GM19025 (cell line): Measurements from ENCODE around the gene PLPPR1.

Experiments used
- ATAC-seq: cut with Tn5 transposase; IDR thresholded peaks from one replicate; pipeline ENCODE4 v1.9.1; 2021; ENCODE audit warnings: mild to moderate bottlenecking, low read depth, moderate library complexity; ENCODE audit not compliant: unreplicated experiment

PLPPR1 gene

DNA sequence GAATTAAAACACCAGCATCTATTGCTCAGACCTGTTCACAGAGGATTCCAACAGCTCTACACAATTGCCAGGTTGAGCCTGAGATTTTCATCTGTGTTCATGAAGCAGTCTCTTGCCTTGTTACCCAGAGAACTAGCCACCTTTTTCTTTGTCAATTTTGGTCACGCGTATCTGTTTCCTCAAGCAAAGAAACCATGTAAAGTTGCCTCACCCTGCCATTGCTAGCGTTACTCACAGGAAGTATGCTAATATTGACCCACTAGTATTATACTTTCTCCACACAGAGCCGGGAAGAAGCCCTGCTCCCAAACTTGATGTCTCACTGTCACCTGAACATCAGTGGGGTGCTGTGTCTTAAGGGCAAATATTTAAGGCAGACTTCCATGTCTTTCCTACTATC is 168.5 kb downstream of the PLPPR1 start:
- ATAC-seq: no peak

DNA sequence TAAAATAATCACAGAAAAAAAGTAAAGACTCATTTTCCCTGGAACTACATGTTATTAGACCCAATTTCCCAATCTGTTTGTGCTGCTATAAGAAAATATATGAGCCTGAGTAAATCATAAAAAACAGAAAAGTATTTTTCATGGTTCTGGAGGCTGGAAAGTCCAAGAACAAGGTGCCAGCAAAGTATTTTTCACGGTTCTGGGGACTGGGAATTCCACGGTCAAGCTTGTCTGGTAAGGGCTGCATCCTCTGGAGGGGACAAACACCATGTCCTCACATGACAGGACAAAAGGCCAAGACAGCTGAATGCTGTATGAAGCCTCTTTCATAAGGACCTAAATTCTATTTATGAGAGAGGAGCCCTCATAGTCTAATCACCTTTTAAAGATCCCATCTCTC is 172.3 kb downstream of the PLPPR1 start:
- no peak for ATAC-seq

DNA sequence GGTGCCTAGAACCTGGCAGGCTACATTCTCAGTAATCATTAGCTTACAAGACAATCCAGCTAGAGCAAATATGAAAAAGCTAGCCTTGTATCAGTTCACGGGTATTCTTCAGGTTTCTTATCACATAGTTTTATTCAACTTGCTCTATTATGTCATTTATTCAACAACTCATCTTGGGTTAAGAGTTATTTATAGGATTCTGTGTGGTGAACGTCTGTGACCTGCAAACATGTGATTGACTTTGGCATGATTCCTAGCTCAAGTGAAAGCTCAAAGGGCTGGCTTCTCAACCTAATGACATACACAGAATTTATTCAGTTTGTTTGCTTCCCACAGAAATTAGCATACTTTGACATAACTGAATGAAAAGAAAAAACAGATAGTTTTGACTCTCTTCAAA is 173.1 kb downstream of the PLPPR1 start:
- no peak for ATAC-seq

DNA sequence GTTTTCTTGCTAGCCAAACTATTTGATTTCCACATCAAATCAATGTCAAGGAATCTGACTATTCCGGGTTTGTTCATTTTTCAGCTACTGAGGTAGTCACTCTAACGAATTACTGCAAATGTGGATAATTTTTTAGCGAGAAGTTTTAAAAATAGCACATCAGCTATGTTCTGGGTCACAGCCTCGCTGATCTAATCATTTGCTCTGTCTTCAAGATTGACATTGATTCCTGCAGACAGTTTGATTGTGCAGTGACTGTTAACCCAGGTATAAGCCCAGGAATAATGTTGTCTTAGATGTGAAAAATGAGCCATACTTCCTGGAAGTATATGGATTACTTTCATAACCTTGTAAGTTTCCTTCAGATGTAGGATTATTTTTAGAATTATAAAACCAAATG is 181.1 kb downstream of the PLPPR1 start:
- no peak for ATAC-seq

DNA sequence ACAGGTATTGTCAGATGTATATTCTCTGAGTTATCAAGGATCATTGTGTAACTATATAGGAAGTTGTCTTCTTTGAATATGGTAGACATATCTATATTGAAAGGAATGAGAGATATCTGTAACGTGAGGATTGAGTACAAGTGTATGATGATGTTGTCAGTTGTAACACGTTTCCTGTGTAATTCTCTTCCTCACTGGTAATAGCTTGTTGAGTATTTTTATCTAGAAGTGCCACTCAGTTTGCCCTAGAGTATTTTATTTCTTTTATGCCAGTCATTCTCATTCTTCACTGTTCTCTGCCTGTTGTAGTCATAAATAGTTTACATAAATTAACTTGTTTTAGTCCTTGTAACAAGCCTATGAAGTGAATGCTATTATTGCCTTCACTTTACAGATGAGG is 184.1 kb downstream of the PLPPR1 start:
- no peak for ATAC-seq

DNA sequence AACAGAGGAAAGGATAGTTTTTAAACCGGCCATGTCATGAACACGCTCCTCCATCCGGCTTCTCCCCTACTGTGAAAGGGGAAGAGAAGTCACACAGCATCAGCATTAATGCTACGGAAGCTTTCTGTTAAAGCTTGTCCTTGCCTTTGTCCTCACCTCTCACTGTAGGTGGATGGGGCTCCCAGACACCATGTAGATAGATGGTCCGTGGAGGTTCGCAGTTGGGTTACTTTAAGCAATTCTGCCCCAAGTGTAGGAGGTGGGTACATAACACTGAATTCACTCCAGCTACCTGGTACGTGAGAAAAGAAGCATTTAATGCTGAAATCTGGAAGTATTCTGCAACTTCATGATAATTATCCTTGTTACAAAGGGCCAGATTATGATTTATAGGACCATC is 190.5 kb downstream of the PLPPR1 start:
- no peak for ATAC-seq

DNA sequence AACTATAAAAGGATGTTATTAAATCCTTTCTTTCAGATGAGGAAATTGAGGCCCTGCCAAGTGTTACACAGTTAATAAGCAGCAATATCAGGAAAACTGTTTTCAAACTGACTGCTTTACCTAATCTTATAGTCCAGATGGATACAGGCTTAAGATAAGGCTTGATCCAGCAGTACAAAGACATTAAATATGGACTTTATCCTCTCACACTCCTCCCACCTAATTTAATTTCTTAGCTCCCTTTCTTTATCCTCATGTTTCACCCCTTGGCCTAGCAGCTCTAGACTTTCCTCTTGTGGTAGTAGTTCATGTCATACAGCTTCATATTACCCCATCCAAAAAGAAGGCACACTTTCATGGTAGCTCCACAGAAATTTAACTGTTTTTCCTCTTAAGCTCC is 191.8 kb downstream of the PLPPR1 start:
- no peak for ATAC-seq

DNA sequence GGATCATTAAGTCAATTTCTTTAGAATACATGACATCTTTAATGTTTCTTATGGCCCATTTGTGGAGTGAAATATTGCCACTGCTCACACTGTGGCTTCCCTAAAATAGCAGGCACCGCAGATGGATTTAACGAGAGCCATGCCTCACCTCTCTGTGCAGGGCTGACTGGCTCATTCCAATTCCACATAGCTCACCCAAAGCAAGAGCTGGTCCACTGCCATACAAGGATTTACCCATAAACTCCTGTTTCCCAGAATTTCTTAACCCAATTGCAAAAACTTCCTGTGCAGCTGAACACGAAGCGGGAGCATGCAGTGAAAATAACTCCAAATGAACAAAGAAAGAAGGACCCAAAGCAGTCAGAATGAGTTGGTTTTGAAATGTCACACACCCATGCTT is 196.7 kb downstream of the PLPPR1 start:
- ATAC-seq: no peak

DNA sequence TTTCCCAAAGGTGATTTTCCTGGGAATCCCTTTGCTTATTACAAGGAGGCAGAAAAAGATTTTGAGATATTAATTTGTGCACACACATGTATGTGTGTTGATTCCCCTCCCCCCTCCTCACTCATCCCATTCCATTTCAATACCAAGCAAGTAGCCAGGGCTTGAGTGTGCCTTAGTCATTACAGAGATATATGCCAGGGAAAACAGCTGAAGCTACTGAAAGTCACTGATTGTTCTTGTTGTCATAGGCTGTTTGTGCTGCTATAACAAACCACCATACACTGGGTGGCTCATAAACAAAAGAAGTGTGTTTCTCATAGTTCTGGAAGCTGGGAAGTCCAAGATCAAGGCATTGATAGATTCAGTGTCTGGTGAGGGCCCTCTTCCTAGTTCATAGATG is 197.6 kb downstream of the PLPPR1 start:
- ATAC-seq: no peak

DNA sequence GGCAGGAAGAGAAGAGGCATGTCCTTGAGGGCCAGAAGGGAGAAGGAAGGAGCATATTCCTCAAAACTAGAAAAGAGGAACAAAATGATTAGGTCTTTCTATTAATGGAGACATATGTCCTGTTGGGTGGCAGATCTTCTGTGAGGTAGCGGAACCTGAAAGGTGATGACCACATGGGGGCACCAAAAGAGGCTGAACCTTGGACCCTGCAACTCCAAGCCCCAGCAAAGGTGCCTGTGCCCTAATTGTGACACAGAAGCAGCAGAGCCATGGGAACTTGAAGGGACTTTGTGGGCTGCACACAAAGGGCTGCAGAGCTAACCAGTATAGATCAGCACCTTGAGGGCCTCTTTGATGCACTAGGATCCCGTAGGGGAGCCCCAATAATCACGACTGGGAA is 198.3 kb downstream of the PLPPR1 start:
- no peak for ATAC-seq

DNA sequence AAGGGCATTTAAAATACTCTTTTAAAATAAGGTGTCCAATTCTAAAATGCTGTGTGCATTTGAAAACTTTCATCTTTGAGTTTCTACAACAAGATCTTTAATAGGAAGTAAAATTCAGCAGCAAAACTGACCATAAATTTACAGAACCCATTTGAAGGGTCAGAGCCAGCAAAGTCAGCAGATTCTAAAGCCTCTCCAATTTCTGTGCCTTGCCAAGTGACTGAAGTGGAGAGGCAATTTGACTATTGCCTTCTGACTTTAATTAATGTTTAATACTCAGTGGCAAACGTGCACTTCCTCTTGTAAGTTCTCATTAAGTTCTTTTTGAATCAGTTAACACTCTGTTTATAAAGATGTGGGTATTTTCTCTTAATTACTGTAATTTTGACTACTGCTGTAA is 201.1 kb downstream of the PLPPR1 start:
- no peak for ATAC-seq

DNA sequence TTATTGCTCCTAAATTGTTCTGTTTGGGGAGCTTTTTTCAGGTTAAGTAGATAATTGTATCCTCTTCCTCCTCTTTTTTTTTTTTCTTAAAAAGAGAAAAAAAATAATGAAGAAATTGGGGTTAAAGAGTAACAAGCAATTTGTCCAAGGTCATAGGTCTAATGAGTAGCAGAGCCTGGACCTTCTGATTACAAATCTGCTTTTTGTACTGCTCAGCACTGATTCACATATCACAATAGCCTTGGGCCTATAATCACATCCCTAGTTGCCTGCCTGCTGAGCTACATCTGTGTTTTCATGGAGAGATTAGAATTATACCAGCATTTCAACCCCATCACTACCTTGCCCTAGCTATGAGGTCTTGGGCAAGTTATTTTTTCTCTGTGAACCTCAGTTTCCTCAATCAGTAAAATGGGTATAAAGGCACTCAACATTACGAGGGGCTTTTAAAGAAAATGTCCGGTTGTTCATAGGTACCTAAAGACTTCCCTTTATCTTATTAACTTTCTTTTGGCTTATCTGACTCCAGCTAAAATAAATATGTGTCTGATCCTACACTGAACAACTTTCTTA is 204.0 kb downstream of the PLPPR1 start:
- no peak for ATAC-seq

DNA sequence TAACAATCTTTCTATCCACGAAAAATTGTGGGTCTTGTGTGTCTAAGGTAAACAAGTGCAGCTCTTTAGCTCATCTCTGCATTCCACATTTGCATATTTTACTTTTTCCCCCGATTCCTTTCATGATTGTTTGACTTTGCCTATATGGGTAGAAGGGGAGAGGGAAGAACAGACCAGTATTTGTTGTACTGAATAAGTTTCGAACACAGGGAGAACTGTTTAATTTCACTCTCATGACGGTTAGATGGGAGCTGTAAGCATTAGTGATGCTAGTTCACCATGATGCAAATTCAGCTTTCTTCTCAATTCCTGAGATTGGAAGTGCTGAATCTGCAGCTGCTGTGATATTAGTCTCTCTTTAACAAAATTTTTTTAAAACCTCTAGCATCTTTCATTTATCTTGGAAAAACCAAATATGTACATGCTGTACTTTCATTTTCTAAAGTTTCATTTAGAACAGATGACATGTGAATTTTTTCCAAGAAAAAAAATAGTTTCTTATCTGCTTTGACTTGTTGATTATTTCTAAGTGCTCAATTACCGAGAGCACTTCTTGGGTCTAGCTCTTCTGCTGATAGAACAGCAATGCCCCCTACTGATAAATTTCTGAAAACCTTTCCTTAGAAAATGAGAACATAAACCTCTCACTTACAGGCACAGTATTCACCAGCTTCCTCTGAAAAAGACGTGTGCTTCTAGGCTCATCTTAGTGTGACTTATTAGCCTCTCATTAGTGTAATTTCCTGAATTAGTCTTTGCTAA is 206.8 kb downstream of the PLPPR1 start:
- no peak for ATAC-seq

DNA sequence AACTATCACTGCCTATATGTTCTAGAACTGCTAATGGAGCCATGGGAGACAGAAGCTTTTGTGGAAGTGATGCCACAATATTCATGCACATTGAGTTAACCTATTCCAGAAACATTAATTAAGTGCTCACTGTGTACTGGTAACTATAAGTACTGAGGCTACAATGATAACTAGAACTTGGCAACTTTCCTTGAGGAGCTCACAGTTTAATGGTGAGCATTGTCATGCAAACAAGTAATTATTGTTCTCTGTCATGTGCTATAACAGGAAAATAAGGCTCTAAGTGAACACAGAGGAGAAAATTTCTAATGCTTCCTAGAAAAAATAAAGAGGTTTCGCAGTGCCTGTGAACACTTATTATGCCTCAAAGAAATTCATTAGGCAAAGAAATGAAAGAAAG is 214.1 kb downstream of the PLPPR1 start:
- no peak for ATAC-seq

DNA sequence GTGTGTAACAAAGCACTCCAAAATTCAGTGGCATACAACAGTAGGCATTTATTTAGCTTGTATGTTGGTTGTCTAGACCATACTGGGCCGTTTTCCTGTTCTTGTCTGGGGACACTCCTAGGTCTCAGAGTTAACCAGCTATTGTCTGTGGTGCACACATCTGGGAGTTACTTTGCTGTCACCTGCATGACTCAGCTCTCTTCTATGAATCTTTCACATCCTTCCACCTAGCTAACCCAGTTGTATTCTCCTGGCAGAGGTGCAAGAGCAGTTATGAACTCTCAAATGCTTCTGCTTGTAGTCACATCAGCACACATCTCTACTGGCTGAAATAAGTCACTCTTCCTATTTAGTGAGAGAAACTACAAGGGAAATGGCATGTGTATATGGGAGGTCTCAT is 218.2 kb downstream of the PLPPR1 start:
- ATAC-seq: no peak

DNA sequence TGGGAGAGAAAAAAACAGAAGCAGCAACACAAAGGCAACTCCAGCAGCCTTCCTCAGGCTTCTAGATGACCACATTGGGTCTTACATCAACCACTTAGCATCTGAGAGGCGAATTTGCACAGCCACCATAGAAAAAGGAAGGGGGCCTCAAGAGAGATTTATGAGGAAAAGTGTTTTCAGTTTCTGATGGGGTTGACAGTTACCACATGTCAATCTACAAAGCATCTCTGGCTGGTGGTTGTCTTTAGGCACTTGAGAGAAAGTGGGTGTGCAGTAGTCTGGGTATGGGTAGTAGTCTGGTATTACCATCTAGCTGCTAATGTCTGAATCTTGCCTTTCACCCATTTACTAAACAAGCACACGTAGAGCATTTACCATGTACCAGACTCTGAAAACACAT is 218.8 kb downstream of the PLPPR1 start:
- no peak for ATAC-seq

DNA sequence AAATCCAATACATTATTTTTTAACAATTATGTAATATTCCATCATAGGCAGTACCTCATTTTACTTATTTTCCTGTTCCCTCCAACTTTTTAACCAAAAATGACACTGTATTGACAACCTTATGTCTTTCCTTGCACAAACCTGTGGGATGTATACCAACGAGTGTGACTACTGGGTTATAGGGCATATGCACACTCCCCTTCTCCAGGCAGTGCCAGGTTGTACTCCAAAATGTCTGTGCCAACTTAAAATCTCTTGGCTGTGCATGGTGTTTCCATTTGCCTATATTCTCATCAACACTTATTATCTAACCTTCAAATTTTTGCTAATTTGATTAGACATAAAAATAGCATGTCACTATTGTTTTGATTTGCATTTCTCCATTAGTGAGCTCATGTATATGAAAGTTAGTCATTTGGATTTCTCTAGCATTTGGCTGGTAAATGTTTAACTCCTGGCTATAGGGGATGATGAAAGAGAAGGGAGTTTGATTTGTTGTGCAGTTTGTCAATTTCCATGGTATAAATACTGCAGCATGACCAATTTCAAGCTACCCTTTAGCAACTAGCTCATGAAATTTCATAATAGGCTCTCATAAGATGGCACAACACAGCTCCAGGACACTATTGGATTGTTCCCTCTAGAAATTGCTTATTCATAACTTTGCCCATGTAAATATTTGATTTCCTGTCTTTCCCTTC is 226.4 kb downstream of the PLPPR1 start:
- ATAC-seq: no peak

DNA sequence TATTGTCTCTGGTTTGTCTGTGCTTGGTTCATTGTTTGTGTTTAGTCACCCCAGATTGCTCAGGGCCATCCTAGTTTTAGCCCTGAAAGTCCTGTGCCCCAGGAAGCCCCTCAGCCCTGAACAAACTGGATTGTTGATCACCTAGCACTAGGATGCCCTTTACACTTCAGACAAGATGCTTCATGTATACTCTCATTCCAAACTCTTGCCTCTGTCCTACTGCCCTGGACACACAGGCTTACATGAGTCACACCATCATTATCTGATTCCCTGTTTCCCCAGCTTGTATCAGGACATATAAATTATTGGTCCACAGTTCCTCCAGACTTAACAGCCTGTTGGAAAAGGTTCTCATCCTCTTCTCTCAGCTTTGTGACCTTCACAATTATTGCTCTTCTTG is 236.2 kb downstream of the PLPPR1 start:
- no peak for ATAC-seq

DNA sequence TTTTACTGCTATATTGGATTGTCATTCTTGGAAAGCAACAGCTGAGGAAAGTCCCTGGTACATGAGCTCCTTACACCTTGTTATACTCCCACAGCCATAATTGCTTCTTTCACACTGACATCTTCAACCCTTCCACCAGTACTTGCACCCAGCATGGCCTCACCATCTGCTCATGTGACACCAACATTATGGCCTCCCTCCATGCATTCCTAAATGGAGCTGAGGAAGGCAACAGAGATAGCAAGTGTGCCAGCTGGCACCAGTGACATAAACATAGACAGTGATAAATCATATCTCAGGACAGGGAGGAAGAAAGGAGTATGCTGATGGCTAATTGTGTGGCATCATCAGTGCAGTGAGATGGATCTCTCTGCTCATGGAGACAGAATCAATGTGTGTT is 236.7 kb downstream of the PLPPR1 start:
- no peak for ATAC-seq

DNA sequence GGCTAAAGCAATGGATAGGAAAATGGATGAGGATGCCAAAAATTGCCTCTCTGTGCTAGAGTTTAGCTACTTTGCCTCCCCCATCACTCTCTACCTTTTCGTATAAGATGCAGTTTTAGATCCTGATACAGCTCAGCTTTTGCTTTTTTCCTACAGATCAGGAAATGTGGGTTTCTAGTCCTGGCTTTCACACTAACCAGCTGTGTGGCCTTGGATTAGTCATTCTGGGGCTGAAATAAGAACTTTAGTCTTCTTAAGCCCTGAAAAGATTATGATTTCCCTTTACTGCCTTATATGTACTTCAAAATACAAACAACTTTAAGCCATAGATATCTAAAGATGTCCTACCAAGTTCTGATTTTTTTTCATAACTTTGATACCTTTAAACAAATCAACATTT is 239.9 kb downstream of the PLPPR1 start:
- ATAC-seq: no peak

DNA sequence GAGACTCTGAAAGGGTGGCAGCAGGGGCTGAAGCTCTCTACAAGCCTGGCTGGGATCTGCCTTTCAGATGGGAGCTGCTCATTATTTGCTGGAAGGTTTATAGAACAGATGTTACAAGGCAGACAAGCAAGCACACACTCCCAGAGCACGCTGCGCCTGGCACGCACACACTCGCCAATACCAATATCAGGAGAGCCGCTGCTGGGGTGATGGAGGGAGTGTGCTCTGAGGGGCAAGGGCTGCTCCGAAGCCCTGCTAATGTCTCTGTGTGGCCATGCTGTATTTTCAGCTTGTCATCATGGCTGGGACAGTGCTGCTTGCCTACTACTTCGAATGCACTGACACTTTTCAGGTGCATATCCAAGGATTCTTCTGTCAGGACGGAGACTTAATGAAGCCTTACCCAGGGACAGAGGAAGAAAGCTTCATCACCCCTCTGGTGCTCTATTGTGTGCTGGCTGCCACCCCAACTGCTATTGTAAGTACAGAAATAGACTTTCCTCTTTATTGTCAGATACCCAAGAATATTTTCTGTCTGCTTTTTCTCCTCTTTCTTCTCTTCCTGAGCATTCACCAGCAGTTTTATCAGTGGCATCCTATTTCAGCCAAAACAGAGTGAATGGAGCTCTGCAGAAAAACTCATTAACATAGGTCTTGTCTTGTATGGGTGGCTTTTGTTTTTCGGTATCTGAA is 241.2 kb downstream of the PLPPR1 start:
- ATAC-seq: no peak
